Right atrium auricular region (tissue), 2 donors: ENCODE results near the gene ACO1. TPM values are rescaled to one million over a fixed set of nuclear protein-coding genes. Genes with fewer than 3 reads are reported as not detected.

Experiments used
- DNase-seq: peaks from one replicate; pipeline ENCODE4 v3.0.0-alpha.2; 2019; ENCODE audit warnings: low spot score
- H3K27ac ChIP-seq, 2 donors: fragments of 200-600 bp; sonication (generic); 1 replicate in 1 of 2; 2 replicates in 1 of 2; pipeline ENCODE4 v1.5.1; 2016 to 2019
- H3K27me3 ChIP-seq, 2 donors: fragments of 200-600 bp; sonication (generic); one replicate each; pipeline versions ENCODE4 v1.5.1 to v1.6.0; 2017 to 2019
- H3K36me3 ChIP-seq: fragments of 200-600 bp; sonication (generic); one replicate; pipeline ENCODE4 v1.5.1; 2016
- H3K4me1 ChIP-seq, 2 donors: fragments of 200-600 bp; sonication (generic); one replicate each; pipeline versions ENCODE4 v1.5.1 to v1.6.0; 2017 to 2019
- H3K4me3 ChIP-seq, 2 donors: fragments of 200-600 bp; sonication (generic); 1 replicate in 1 of 2; 2 replicates in 1 of 2; pipeline ENCODE4 v1.5.1; 2017 to 2019; ENCODE audit warnings: mild to moderate bottlenecking in 1 of 2, moderate library complexity in 1 of 2
- H3K9me3 ChIP-seq, 2 donors: fragments of 200-600 bp; sonication (generic); one replicate each; pipeline ENCODE4 v1.5.1; 2019
- total RNA-seq, 2 donors: library from RNA; depleted of rRNA; stranded (reverse); fragments of >200 nt; gene quantifications; one replicate each; pipeline ENCODE4 v1.1.0, GENCODE V29; 2016
- TF ChIP-seq, protein P1 (sequence below), 2 donors: fragments of 200-600 bp; sonication (generic); IDR thresholded peaks; one replicate each; pipeline ENCODE4 v1.5.1; 2019; ENCODE audit warnings: antibody characterized with exemption in 2 of 2

The ACO1 gene
- total RNA-seq, 2 donors from 2014 or later = 37.2 to 43.8 TPM

DNA sequence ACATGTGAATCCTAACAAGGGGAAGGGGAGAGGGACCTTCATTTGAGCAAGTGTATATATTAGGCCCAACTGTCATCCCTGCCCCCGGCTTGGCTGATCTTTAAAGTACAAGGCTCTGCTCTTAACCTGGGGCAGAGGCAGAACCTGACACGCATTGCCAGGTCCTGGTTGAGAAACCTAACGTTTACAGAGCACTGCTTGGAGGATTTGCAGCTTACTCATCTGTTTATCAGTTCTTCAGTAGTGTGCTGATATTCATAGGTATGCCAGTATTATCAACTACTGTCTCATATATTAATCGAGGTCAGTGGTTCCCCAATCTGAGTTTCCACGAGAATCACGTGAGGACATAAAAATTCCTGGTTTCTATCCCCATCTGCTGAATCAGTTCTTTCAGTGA lies 50.4 kb downstream of the ACO1 start:
- no peaks in the 10 kb centered on the region for H3K9me3 ChIP-seq
- TF ChIP-seq, protein P1, sequence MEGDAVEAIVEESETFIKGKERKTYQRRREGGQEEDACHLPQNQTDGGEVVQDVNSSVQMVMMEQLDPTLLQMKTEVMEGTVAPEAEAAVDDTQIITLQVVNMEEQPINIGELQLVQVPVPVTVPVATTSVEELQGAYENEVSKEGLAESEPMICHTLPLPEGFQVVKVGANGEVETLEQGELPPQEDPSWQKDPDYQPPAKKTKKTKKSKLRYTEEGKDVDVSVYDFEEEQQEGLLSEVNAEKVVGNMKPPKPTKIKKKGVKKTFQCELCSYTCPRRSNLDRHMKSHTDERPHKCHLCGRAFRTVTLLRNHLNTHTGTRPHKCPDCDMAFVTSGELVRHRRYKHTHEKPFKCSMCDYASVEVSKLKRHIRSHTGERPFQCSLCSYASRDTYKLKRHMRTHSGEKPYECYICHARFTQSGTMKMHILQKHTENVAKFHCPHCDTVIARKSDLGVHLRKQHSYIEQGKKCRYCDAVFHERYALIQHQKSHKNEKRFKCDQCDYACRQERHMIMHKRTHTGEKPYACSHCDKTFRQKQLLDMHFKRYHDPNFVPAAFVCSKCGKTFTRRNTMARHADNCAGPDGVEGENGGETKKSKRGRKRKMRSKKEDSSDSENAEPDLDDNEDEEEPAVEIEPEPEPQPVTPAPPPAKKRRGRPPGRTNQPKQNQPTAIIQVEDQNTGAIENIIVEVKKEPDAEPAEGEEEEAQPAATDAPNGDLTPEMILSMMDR (IDR thresholded peaks at IDR 0.05) = no peak
- H3K4me3 ChIP-seq = no peak overlapping the region
- DNase-seq = no peak
- H3K36me3 ChIP-seq = peaks cover 74% of the 10 kb centered on the region
- no peaks in the 10 kb centered on the region for H3K4me1 ChIP-seq
- no peaks in the 10 kb centered on the region for H3K27me3 ChIP-seq
- H3K27ac ChIP-seq = no peak overlapping the region

DNA sequence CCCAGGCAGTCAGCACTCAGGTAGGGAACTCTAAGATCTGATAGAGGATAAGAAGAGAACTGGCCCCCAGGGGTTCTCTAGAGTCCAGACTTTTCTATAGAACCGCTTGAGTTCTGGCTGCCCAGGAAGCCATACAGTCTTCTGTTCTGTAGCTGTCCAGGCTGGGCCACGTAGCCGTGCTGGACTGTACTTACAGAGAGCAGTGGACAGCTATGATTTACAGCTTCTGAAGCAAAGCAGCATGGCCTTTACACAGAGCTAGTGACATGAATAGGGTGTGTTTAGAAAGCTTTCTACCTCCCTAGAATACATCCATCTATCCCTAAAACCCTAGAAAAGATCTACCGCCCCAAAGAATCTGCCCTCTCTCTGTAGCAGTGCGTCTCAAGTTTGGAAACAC lies 57.2 kb downstream of the ACO1 start:
- DNase-seq = no peak
- no peaks in the 10 kb centered on the region for H3K9me3 ChIP-seq
- H3K27ac ChIP-seq = no peak overlapping the region
- peaks cover 63% of the 10 kb centered on the region for H3K36me3 ChIP-seq
- H3K4me3 ChIP-seq = no peak overlapping the region
- no peaks in the 10 kb centered on the region for H3K4me1 ChIP-seq
- no peaks in the 10 kb centered on the region for H3K27me3 ChIP-seq
- TF ChIP-seq, protein P1 (IDR thresholded peaks at IDR 0.05) = no peak

DNA sequence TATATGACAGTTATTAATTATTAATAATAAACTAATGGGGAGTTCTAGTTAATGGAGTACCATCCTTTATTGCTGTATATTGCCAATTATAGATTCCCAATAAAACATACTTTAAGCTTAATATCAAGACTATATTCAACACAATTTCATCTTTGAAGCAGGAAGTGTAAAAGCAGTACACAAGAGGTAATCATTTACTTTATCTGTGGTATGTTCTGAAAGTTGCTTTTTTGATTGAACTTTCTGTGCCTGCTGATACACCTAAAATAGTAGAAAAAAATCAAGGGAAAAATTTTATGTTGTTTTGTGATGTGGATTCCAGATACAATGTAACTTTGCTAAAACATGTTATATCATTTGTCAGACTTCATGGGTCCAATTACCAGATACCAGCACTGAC lies 58.0 kb downstream of the ACO1 start:
- H3K4me1 ChIP-seq = no peaks in the 10 kb centered on the region
- no peaks in the 10 kb centered on the region for H3K27me3 ChIP-seq
- no peak overlapping the region for H3K27ac ChIP-seq
- no peaks in the 10 kb centered on the region for H3K9me3 ChIP-seq
- H3K36me3 ChIP-seq = peaks cover 63% of the 10 kb centered on the region
- DNase-seq = no peak
- TF ChIP-seq, protein P1 (IDR thresholded peaks at IDR 0.05) = no peak
- H3K4me3 ChIP-seq = no peak overlapping the region

DNA sequence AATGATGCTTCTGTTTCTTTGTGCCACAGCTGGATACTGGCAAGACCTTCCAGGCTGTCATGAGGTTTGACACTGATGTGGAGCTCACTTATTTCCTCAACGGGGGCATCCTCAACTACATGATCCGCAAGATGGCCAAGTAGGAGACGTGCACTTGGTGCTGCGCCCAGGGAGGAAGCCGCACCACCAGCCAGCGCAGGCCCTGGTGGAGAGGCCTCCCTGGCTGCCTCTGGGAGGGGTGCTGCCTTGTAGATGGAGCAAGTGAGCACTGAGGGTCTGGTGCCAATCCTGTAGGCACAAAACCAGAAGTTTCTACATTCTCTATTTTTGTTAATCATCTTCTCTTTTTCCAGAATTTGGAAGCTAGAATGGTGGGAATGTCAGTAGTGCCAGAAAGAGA lies 65.5 kb downstream of the ACO1 start:
- no peak for DNase-seq
- no peak overlapping the region for H3K4me3 ChIP-seq
- no peaks in the 10 kb centered on the region for H3K9me3 ChIP-seq
- H3K36me3 ChIP-seq = peaks cover 70% of the 10 kb centered on the region
- H3K27ac ChIP-seq = no peak overlapping the region
- H3K4me1 ChIP-seq = no peaks in the 10 kb centered on the region
- TF ChIP-seq, protein P1 (IDR thresholded peaks at IDR 0.05) = no peak
- no peaks in the 10 kb centered on the region for H3K27me3 ChIP-seq

DNA sequence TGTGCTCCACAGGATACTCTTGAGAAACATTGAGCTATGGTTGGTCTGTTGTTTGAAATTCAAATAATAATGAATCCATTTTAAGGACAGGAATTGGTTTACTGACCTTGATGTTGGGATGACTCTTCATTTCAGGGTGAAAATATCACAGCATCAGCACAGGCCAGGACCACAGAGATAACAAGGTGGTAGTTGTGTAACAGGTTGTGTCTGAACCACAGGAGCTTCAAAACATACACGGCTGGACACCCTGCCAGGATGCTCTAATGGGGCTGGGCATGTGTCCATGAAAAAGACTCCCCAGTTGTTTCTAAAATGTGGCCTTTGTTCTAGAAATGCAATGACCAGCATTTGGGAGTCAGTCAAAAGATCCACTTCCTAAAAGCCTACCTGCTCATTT lies 69.8 kb downstream of the ACO1 start:
- H3K36me3 ChIP-seq = peaks cover 64% of the 10 kb centered on the region
- H3K27me3 ChIP-seq = no peaks in the 10 kb centered on the region
- DNase-seq = no peak
- H3K9me3 ChIP-seq = no peaks in the 10 kb centered on the region
- peaks cover 0 to 7% of the 10 kb centered on the region in 2 donors for H3K4me1 ChIP-seq
- H3K4me3 ChIP-seq = no peak overlapping the region
- TF ChIP-seq, protein P1 (IDR thresholded peaks at IDR 0.05) = no peak
- H3K27ac ChIP-seq = no peak overlapping the region

DNA sequence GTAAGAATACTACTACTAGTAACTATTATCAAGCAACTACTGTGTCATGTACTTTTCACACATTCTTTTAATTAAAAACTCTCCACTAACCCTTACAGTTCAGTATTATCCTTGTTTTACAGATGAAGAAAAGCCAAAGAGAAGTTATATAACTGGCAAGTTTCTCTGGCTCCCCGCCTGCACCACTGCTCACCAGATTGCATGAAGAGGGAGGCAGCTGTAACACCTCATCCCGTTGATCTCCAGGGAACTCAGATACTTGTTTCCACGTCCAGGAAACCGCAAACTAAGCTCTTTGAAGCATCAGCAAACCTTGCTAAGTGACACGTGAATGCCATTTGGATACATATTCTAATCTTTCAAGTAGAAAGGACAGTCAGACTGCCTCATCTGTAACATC lies 71.3 kb downstream of the ACO1 start:
- Histone ChIP-seq H3K4me3 (no peak overlapping the region), H3K9me3 (no peaks in the 10 kb centered on the region), H3K36me3 (peaks cover 49% of the 10 kb centered on the region), H3K27me3 (no peaks in the 10 kb centered on the region), H3K4me1 (peaks cover 0 to 7% of the 10 kb centered on the region in 2 donors), H3K27ac (no peak overlapping the region)
- TF ChIP-seq, protein P1 (IDR thresholded peaks at IDR 0.05) = no peak
- DNase-seq = no peak
